Measurements from ENCODE around the gene CENPO.

CENPO gene

DNA sequence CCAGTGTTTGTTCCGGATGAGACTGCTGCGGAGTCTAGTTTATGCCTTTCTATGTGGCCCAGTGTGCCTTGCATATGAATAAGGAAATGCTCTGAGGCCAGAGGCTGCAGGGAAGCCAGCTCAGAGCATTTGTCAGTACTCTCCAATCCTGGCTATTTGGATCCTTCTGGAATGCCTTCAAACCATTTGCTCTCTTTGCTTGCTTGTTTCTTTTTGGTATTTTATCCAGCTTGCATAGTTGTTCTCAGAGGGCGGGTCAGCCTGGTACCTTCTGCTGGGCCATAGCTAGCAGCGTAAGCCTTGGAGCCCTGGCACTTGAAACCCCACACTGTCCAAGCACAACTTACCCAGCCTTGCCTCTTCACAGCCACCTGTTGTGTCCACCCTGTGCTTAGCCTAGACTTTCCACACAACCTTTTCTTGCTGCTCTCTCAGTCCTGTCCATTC, 20.5 kb downstream of the CENPO start:
- TF ChIP-seq POLR2AphosphoS5 (IDR thresholded peaks at IDR 0.05; ENCODE audit: low read depth, low read length) (no peak), SIN3A (IDR thresholded peaks at IDR 0.05; ENCODE audit: borderline replicate concordance, insufficient read depth, low read length) (no peak), TAF1 (IDR thresholded peaks at IDR 0.05; ENCODE audit: borderline replicate concordance, insufficient read depth, low read length) (no peak), FOXP2 (optimal IDR thresholded peaks at IDR 0.05; ENCODE audit: borderline replicate concordance, extremely low read depth, extremely low read length, insufficient read depth) (no peak)
- TF ChIP-seq, protein P1, sequence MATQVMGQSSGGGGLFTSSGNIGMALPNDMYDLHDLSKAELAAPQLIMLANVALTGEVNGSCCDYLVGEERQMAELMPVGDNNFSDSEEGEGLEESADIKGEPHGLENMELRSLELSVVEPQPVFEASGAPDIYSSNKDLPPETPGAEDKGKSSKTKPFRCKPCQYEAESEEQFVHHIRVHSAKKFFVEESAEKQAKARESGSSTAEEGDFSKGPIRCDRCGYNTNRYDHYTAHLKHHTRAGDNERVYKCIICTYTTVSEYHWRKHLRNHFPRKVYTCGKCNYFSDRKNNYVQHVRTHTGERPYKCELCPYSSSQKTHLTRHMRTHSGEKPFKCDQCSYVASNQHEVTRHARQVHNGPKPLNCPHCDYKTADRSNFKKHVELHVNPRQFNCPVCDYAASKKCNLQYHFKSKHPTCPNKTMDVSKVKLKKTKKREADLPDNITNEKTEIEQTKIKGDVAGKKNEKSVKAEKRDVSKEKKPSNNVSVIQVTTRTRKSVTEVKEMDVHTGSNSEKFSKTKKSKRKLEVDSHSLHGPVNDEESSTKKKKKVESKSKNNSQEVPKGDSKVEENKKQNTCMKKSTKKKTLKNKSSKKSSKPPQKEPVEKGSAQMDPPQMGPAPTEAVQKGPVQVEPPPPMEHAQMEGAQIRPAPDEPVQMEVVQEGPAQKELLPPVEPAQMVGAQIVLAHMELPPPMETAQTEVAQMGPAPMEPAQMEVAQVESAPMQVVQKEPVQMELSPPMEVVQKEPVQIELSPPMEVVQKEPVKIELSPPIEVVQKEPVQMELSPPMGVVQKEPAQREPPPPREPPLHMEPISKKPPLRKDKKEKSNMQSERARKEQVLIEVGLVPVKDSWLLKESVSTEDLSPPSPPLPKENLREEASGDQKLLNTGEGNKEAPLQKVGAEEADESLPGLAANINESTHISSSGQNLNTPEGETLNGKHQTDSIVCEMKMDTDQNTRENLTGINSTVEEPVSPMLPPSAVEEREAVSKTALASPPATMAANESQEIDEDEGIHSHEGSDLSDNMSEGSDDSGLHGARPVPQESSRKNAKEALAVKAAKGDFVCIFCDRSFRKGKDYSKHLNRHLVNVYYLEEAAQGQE (IDR thresholded peaks at IDR 0.05; ENCODE audit: insufficient read depth in 1 of 2, low read depth in 2 of 2, low read length in 2 of 2): no peak

DNA sequence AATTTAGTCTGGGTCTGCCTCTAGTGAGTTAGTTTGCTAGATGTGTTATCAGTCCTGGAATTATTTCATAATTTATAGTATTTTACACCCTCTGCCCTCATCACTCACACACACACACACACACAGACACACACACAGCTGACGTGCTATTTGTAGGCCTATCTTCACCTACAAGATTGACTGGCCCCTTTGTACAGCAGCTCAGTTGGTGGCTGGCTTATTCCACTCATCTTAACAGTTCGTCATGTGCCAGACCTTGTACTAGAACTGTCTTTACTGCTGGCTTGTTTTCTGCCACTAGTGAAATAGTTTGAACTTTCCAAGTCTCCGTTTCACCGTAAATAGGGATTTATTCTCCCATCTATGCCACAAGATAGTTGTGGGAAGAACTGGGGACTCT, 21.3 kb downstream of the CENPO start:
- TF ChIP-seq TAF1 (IDR thresholded peaks at IDR 0.05; ENCODE audit: borderline replicate concordance, insufficient read depth, low read length): no peak
- no peak for TF ChIP-seq SIN3A (IDR thresholded peaks at IDR 0.05; ENCODE audit: borderline replicate concordance, insufficient read depth, low read length)
- TF ChIP-seq, protein P1 (IDR thresholded peaks at IDR 0.05; ENCODE audit: insufficient read depth in 1 of 2, low read depth in 2 of 2, low read length in 2 of 2): no peak
- no peak for TF ChIP-seq POLR2AphosphoS5 (IDR thresholded peaks at IDR 0.05; ENCODE audit: low read depth, low read length)
- TF ChIP-seq FOXP2 (optimal IDR thresholded peaks at IDR 0.05; ENCODE audit: borderline replicate concordance, extremely low read depth, extremely low read length, insufficient read depth): no peak

DNA sequence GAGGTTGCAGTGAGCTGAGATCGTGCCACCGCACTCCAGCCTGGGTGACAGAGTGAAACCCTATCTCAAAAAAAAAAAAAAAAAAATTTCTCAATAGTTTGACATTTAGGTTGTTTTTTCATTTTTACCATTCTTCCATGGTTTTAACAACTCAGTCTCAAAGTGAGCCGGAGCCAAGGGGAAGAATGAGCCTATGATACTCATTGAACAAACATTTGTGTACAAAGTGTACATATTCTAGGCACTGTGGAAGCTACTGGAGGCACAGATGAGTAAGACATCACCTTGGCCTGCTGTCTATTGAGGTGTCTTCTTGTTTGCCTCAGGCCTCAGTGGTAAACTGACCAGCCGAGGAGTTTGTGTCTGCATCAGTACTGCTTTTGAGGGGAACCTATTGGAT, 21.9 kb downstream of the CENPO start:
- TF ChIP-seq SIN3A (IDR thresholded peaks at IDR 0.05; ENCODE audit: borderline replicate concordance, insufficient read depth, low read length) (no peak), FOXP2 (optimal IDR thresholded peaks at IDR 0.05; ENCODE audit: borderline replicate concordance, extremely low read depth, extremely low read length, insufficient read depth) (no peak), TAF1 (IDR thresholded peaks at IDR 0.05; ENCODE audit: borderline replicate concordance, insufficient read depth, low read length) (no peak), POLR2AphosphoS5 (IDR thresholded peaks at IDR 0.05; ENCODE audit: low read depth, low read length) (no peak)
- TF ChIP-seq, protein P1 (IDR thresholded peaks at IDR 0.05; ENCODE audit: insufficient read depth in 1 of 2, low read depth in 2 of 2, low read length in 2 of 2): no peak

DNA sequence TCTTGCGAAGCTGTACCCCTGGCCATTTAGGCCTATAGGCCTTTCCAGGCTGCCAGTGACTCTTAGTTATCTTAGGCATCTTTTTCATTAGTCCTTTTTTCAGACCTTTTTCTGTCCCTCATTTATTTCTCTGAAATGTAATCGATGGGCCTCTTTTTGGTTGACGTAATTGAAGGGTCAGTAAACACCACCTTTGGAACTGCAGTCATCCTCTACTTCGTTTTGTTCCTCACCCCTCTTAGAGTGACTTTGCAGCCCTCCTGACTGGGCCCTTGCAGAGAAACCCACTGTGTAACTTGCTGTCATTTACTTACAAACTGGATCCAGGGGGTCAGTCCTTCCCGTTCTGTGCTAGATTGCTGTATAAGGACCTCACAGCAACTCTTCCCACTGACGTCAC, 23.2 kb downstream of the CENPO start:
- TF ChIP-seq FOXP2 (optimal IDR thresholded peaks at IDR 0.05; ENCODE audit: borderline replicate concordance, extremely low read depth, extremely low read length, insufficient read depth) (no peak), TAF1 (IDR thresholded peaks at IDR 0.05; ENCODE audit: borderline replicate concordance, insufficient read depth, low read length) (no peak), SIN3A (IDR thresholded peaks at IDR 0.05; ENCODE audit: borderline replicate concordance, insufficient read depth, low read length) (no peak), POLR2AphosphoS5 (IDR thresholded peaks at IDR 0.05; ENCODE audit: low read depth, low read length) (no peak)
- TF ChIP-seq, protein P1 (IDR thresholded peaks at IDR 0.05; ENCODE audit: insufficient read depth in 1 of 2, low read depth in 2 of 2, low read length in 2 of 2): no peak

DNA sequence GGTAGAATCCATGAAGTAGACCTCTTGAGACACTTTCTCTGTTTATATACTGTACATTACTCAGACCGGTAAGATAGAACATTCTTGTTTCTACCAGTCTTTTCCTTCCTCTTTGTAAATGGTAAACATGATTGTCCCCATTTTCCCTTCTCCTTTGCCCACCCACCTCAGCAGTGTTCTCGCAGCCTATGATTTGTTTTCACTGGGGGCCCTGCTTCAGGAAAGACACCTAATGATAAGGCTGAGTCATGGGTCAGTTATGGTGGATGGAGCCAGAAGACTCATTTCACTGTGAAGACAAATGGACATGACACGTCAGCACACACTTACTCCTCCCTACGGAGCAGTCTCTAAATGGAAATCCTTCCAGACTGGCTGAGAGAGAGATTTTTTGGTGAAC, 23.7 kb downstream of the CENPO start:
- TF ChIP-seq POLR2AphosphoS5 (IDR thresholded peaks at IDR 0.05; ENCODE audit: low read depth, low read length) (no peak), FOXP2 (optimal IDR thresholded peaks at IDR 0.05; ENCODE audit: borderline replicate concordance, extremely low read depth, extremely low read length, insufficient read depth) (no peak)
